ENCODE data around the gene KIF3A.

DNA sequence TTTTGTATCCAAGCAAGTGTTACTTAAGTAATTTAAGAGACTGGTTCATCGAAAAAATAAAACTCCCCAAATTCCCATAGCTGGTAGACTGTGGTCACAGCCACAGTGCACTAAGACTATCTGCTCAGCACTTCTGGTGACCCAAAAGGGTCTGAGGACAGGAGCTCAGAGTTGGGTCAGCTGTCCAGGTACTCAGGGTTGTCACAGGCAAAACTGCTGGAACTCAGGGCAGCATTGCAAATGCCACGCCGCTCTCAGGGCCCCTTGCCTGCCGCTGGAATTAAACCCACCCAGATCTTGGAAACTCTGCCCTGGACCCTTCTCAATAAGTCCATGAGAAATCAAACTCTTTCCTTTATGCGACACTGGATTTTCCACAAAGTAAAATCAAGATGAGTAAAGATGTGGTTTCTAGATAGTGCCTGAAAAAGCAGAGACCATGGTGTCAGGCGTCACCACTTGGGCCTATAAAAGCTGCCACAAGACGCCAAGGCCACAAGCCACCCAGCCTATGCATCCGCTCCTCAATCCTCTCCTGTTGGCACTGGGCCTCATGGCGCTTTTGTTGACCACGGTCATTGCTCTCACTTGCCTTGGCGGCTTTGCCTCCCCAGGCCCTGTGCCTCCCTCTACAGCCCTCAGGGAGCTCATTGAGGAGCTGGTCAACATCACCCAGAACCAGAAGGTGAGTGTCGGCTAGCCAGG lies 79.5 kb downstream of the KIF3A start, which contains the start of gene IL13:
- TF ChIP-seq, protein P1, sequence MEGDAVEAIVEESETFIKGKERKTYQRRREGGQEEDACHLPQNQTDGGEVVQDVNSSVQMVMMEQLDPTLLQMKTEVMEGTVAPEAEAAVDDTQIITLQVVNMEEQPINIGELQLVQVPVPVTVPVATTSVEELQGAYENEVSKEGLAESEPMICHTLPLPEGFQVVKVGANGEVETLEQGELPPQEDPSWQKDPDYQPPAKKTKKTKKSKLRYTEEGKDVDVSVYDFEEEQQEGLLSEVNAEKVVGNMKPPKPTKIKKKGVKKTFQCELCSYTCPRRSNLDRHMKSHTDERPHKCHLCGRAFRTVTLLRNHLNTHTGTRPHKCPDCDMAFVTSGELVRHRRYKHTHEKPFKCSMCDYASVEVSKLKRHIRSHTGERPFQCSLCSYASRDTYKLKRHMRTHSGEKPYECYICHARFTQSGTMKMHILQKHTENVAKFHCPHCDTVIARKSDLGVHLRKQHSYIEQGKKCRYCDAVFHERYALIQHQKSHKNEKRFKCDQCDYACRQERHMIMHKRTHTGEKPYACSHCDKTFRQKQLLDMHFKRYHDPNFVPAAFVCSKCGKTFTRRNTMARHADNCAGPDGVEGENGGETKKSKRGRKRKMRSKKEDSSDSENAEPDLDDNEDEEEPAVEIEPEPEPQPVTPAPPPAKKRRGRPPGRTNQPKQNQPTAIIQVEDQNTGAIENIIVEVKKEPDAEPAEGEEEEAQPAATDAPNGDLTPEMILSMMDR (IDR thresholded peaks at IDR 0.05; ENCODE audit: low read depth, low read length, poor library complexity, severe bottlenecking), result no peak
- no peak for TF ChIP-seq EZH2phosphoT487 (IDR thresholded peaks at IDR 0.05; ENCODE audit: borderline replicate concordance, low read length)
